Neural progenitor cell (in vitro differentiated cells): ENCODE measurements around the gene CDCP2.

Source experiments
- EZH2 ChIP-seq: fragments of 200-600 bp; sonication (generic); IDR thresholded peaks from 2 replicates; pipeline ENCODE4 v1.6.1; 2017; ENCODE audit warnings: antibody characterized with exemption, mild to moderate bottlenecking, moderate library complexity
- TF ChIP-seq, protein P1 (sequence below): fragments of 200-600 bp; sonication (generic); IDR thresholded peaks from 2 replicates; pipeline ENCODE4 v1.5.1; 2017; ENCODE audit warnings: antibody characterized with exemption, mild to moderate bottlenecking

DNA sequence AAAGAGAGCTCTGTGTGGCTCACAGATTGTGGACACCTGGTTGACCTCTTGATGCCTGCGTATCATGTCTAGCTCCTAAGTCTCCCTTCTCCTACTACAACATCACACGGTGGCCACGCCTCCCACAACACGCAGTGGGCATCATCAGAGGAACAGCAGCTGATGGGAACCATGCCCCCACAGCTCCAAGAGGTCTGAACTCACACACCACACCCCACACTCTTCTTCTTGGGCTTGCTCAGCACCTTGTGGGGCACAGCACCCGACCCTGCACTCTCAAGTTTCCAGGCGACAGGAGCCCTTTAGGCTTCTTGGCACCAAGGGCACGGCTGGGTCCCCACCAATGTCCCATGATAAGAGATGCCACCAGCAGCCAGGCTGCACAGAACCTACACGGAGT lies 18.8 kb upstream of the CDCP2 start:
- TF ChIP-seq, protein P1, sequence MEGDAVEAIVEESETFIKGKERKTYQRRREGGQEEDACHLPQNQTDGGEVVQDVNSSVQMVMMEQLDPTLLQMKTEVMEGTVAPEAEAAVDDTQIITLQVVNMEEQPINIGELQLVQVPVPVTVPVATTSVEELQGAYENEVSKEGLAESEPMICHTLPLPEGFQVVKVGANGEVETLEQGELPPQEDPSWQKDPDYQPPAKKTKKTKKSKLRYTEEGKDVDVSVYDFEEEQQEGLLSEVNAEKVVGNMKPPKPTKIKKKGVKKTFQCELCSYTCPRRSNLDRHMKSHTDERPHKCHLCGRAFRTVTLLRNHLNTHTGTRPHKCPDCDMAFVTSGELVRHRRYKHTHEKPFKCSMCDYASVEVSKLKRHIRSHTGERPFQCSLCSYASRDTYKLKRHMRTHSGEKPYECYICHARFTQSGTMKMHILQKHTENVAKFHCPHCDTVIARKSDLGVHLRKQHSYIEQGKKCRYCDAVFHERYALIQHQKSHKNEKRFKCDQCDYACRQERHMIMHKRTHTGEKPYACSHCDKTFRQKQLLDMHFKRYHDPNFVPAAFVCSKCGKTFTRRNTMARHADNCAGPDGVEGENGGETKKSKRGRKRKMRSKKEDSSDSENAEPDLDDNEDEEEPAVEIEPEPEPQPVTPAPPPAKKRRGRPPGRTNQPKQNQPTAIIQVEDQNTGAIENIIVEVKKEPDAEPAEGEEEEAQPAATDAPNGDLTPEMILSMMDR, result no peak
- TF ChIP-seq EZH2, result no peak
